Sciatic nerve (tissue), 2 donors: Measurements from ENCODE around the gene SERPINE1. TPM values are rescaled to one million over a fixed set of nuclear protein-coding genes. Genes with fewer than 3 reads are reported as not detected.
"Not testable (repeated sequence)": the region's sequence is repeated elsewhere in the genome, so short reads cannot be mapped to it uniquely, and the experiment has no call there.

Experiments
- ATAC-seq: fragments of 200-7000 bp; cut with Tn5 transposase; one replicate; pipeline ENCODE4 v1.9.1; 2020; ENCODE audit warnings: mild to moderate bottlenecking, moderate library complexity
- DNase-seq: peaks from one replicate; pipeline ENCODE4 v3.0.0-alpha.2; 2020; ENCODE audit warnings: low spot score
- intact Hi-C: fragments of 100-400 bp; cut with DNase I; formaldehyde crosslinking; loops from one replicate; pipeline ENCODE4 v1.14.2; 2022
- total RNA-seq: library from RNA; stranded (reverse); fragmentation: NEBNext Ultra II Directional; extraction: Animal tissue kit (Norgen Biotek cat#: 25700); gene quantifications from one replicate; pipeline ENCODE4 v1.2.1, GENCODE V29; 2021
- donor health status: DM: no; HTN: no; CAD: no.
- donor health status: DM: no; HTN: no; CAD: no.

The SERPINE1 gene
- total RNA-seq, 1 donor from 2014 or later = 7.0 TPM

GRCh38 chr7:101099969-101100781 lies 26.7 kb upstream of the SERPINE1 start:
- intact Hi-C loops = no loop called here
- peak; percentile 99 for ATAC-seq
- DNase-seq = peak; percentile 95

- ATAC-seq (peak; percentile 2), DNase-seq (no peak)
- intact Hi-C loops = no loop called here
Observed at GRCh38 chr7:101100858-101101847, 25.8 kb upstream of the SERPINE1 start.

- intact Hi-C loops = no loop called here
- ATAC-seq (no peak), DNase-seq (no peak)
Observed at GRCh38 chr7:101102026-101102425, 24.9 kb upstream of the SERPINE1 start.

GRCh38 chr7:101103701-101104100 lies 23.2 kb upstream of the SERPINE1 start:
- intact Hi-C loops, ATAC-seq, DNase-seq: not testable (repeated sequence)

GRCh38 chr7:101104193-101104713 lies 22.7 kb upstream of the SERPINE1 start:
- DNase-seq (no peak), ATAC-seq (no peak)
- intact Hi-C loops = no loop called here

- DNase-seq (no peak), ATAC-seq (no peak)
- intact Hi-C loops = no loop called here
Observed at GRCh38 chr7:101104799-101105198, 22.1 kb upstream of the SERPINE1 start.

GRCh38 chr7:101105248-101105647 lies 21.7 kb upstream of the SERPINE1 start:
- intact Hi-C loops, DNase-seq, ATAC-seq: not testable (repeated sequence)

- intact Hi-C loops = no loop called here
- no peak for DNase-seq
- no peak for ATAC-seq
Observed at GRCh38 chr7:101106386-101106785, 20.5 kb upstream of the SERPINE1 start.

GRCh38 chr7:101108330-101108857 lies 18.5 kb upstream of the SERPINE1 start:
- intact Hi-C loops = no loop called here
- DNase-seq (no peak), ATAC-seq (peak; percentile 75)

GRCh38 chr7:101108961-101109360 lies 17.9 kb upstream of the SERPINE1 start:
- intact Hi-C loops = no loop called here
- ATAC-seq = no peak
- DNase-seq = no peak

- ATAC-seq = no peak
- DNase-seq = no peak
- intact Hi-C loops = no loop called here
Observed at GRCh38 chr7:101109368-101109767, 17.5 kb upstream of the SERPINE1 start.

- no peak for ATAC-seq
- intact Hi-C loops = no loop called here
Observed at GRCh38 chr7:101111261-101111660, 15.6 kb upstream of the SERPINE1 start.

GRCh38 chr7:101112233-101112632 lies 14.7 kb upstream of the SERPINE1 start:
- ATAC-seq = peak; percentile 42
- intact Hi-C loops = no loop called here
- no peak for DNase-seq

More at GRCh38 chr7:101111261-101111660, 15.6 kb upstream of the SERPINE1 start:
- DNase-seq = no peak

- DNase-seq, intact Hi-C loops, ATAC-seq: not testable (repeated sequence)
Observed at GRCh38 chr7:101113140-101113539, 13.8 kb upstream of the SERPINE1 start.

- ATAC-seq = no peak
- intact Hi-C loops = no loop called here
- DNase-seq = no peak
Observed at GRCh38 chr7:101113836-101114235, 13.1 kb upstream of the SERPINE1 start.

GRCh38 chr7:101114492-101114891 lies 12.4 kb upstream of the SERPINE1 start:
- ATAC-seq (no peak), DNase-seq (no peak)
- intact Hi-C loops = no loop called here

- DNase-seq = no peak
- no peak for ATAC-seq
- intact Hi-C loops = no loop called here
Observed at GRCh38 chr7:101115215-101115614, 11.7 kb upstream of the SERPINE1 start.

GRCh38 chr7:101116898-101117297 lies 10.0 kb upstream of the SERPINE1 start:
- intact Hi-C loops = no loop called here
- DNase-seq (no peak), ATAC-seq (no peak)

GRCh38 chr7:101118856-101119255 lies 8.0 kb upstream of the SERPINE1 start:
- intact Hi-C loops = no loop called here
- no peak for DNase-seq
- no peak for ATAC-seq
